ENCODE results near the gene DMBX1.

DMBX1 gene

DNA sequence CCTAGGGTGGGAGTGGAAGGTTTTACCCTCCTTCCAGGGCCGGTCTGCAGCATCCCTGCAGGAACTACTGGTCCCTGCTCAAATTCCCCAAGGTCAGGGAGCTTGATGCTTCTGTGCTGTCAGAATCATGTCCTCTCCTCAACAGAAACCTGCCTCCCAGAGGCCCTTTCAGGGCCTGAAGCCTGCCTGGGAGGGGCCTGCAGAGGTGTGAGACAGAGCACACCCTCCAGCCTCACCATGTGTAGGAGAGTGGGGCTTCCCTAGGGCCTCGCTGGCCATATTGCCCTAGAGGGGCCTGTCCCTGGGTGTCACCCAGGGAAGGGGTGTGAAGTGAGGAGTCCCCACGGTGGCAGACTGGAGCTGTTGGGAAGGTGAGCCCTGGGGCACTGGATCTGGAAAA is 40.7 kb downstream of the DMBX1 start:
- ChIA-PET CTCF (interaction anchor here (1.1 to 10.8 kb wide), 10 partner anchors 10 to 195 kb away, joined by 3 to 161 read pairs (median 6); no protein-coding TSS in a partner anchor), POLR2A (interaction anchor here (0.7 kb wide), 1 partner anchor 192 kb away, joined by 4 read pairs; no protein-coding TSS in a partner anchor)
- Histone ChIP-seq H3K9me3 (ENCODE audit: control extremely low read depth in 1 of 5, control insufficient read depth in 4 of 5, insufficient read depth in 2 of 5, low read depth in 1 of 5, low read length in 4 of 5) (no peaks in the 10 kb centered on the region), H3K27me3 (replicated peaks in 2 of 5; ENCODE audit: control insufficient read depth in 4 of 5, insufficient read depth in 5 of 5, low read length in 4 of 5) (peaks cover 9 to 80% (median 44%) of the 10 kb centered on the region in 5 experiments), H3K4me3 (ENCODE audit: control insufficient read depth in 1 of 7, extremely low read depth in 1 of 7, insufficient read depth in 4 of 7, low read depth in 2 of 7, low read length in 6 of 7) (no peak overlapping the region), H3K4me1 (ENCODE audit: control extremely low read depth in 1 of 4, control insufficient read depth in 4 of 4, insufficient read depth in 4 of 4, low read length in 3 of 4) (peaks cover 0 to 10% (median 4%) of the 10 kb centered on the region in 4 experiments), H3K36me3 (ENCODE audit: control insufficient read depth in 4 of 4, insufficient read depth in 4 of 4, low read length in 3 of 4) (no peaks in the 10 kb centered on the region), H3K27ac (ENCODE audit: insufficient read depth in 1 of 2, low read depth in 1 of 2, low read length in 2 of 2, poor library complexity in 1 of 2, severe bottlenecking in 2 of 2) (no peak overlapping the region)
- DNase-seq: no peak
- 79% methylated on average over 3 of the region's 3 CpGs for WGBS (ENCODE audit: insufficient coverage)

DNA sequence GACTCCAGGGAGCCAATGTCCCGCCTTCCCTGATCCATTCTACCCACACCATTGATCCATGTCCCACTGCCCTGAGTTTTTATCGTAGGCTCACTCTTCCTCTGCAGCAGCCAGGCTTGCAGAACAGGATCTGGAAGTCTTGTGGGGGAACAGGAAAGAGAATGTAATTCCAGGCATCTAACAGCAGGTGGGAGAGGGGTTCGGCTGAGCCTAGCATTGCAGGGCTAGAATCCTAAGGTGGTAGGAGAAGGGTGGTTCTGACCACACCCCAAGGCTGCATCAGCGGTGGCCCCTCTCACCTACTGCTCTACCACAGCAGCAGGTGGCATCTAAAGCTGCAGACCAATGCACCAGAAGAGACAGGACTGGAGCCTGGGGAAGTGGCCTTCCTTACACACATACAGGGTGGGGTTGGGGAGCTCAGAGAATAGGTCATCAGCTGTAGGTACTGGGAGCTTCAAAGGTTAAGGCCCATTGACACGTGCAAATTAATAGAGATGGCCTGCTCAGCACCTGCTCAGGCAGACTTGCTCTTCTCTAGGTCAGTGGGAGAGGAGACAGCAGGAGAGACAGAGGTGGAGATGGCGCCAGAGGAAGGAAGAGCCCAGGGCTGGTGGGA is 41.3 kb downstream of the DMBX1 start:
- no peak overlapping the region for H3K27ac ChIP-seq (ENCODE audit: insufficient read depth in 1 of 2, low read depth in 1 of 2, low read length in 2 of 2, poor library complexity in 1 of 2, severe bottlenecking in 2 of 2)
- H3K27me3 ChIP-seq (replicated peaks in 2 of 5; ENCODE audit: control insufficient read depth in 4 of 5, insufficient read depth in 5 of 5, low read length in 4 of 5): peaks cover 9 to 78% (median 39%) of the 10 kb centered on the region in 5 experiments
- 76% methylated on average over 4 of the region's 6 CpGs for WGBS (ENCODE audit: insufficient coverage)
- ChIA-PET CTCF (interaction anchor here (0.8 to 10.8 kb wide), 9 partner anchors 36 to 195 kb away, joined by 3 to 161 read pairs (median 5); no protein-coding TSS in a partner anchor), POLR2A (no interaction called here)
- no peaks in the 10 kb centered on the region for H3K9me3 ChIP-seq (ENCODE audit: control extremely low read depth in 1 of 5, control insufficient read depth in 4 of 5, insufficient read depth in 2 of 5, low read depth in 1 of 5, low read length in 4 of 5)
- H3K36me3 ChIP-seq (ENCODE audit: control insufficient read depth in 4 of 4, insufficient read depth in 4 of 4, low read length in 3 of 4): no peaks in the 10 kb centered on the region
- peaks cover 0 to 10% (median 4%) of the 10 kb centered on the region in 4 experiments for H3K4me1 ChIP-seq (ENCODE audit: control extremely low read depth in 1 of 4, control insufficient read depth in 4 of 4, insufficient read depth in 4 of 4, low read length in 3 of 4)
- no peak overlapping the region for H3K4me3 ChIP-seq (ENCODE audit: control insufficient read depth in 1 of 7, extremely low read depth in 1 of 7, insufficient read depth in 4 of 7, low read depth in 2 of 7, low read length in 6 of 7)
- no peak for DNase-seq

DNA sequence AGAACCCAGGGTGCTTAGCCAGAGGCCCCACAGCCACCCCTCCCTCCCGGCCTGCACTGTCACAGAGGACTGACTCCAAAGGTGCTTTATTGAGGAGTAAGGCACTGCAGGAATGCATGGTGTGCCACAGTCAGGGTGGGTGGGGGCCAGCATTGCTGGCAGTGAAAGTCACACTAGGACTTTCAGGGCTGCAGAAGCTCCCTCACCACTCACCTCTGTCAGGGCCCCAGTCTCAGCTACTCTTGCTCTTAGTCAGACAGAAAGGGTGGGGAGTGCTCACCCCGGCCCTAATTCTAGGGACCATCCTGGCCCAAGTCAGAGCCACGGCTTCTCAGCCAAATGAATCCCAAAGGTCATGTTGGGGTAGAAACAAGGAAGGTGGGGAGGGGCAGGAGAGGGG is 42.5 kb downstream of the DMBX1 start:
- ChIA-PET CTCF (interaction anchor here (1.2 to 10.8 kb wide), 8 partner anchors 16 to 192 kb away, joined by 4 to 161 read pairs (median 8); partner anchors contain the start of genes MKNK1 and MOB3C), POLR2A (no interaction called here)
- DNase-seq: no peak
- no peak overlapping the region for H3K4me3 ChIP-seq (ENCODE audit: control insufficient read depth in 1 of 7, extremely low read depth in 1 of 7, insufficient read depth in 4 of 7, low read depth in 2 of 7, low read length in 6 of 7)
- no peak overlapping the region for H3K27ac ChIP-seq (ENCODE audit: insufficient read depth in 1 of 2, low read depth in 1 of 2, low read length in 2 of 2, poor library complexity in 1 of 2, severe bottlenecking in 2 of 2)
- peaks cover 9 to 74% (median 38%) of the 10 kb centered on the region in 5 experiments for H3K27me3 ChIP-seq (replicated peaks in 2 of 5; ENCODE audit: control insufficient read depth in 4 of 5, insufficient read depth in 5 of 5, low read length in 4 of 5)
- 75% methylated on average over 2 of the region's 3 CpGs for WGBS (ENCODE audit: insufficient coverage)
- H3K4me1 ChIP-seq (ENCODE audit: control extremely low read depth in 1 of 4, control insufficient read depth in 4 of 4, insufficient read depth in 4 of 4, low read length in 3 of 4): peaks cover 0 to 10% (median 4%) of the 10 kb centered on the region in 4 experiments
- H3K36me3 ChIP-seq (ENCODE audit: control insufficient read depth in 4 of 4, insufficient read depth in 4 of 4, low read length in 3 of 4): no peaks in the 10 kb centered on the region
- peaks cover 0 to 8% (median 0%) of the 10 kb centered on the region in 5 experiments for H3K9me3 ChIP-seq (ENCODE audit: control extremely low read depth in 1 of 5, control insufficient read depth in 4 of 5, insufficient read depth in 2 of 5, low read depth in 1 of 5, low read length in 4 of 5)

DNA sequence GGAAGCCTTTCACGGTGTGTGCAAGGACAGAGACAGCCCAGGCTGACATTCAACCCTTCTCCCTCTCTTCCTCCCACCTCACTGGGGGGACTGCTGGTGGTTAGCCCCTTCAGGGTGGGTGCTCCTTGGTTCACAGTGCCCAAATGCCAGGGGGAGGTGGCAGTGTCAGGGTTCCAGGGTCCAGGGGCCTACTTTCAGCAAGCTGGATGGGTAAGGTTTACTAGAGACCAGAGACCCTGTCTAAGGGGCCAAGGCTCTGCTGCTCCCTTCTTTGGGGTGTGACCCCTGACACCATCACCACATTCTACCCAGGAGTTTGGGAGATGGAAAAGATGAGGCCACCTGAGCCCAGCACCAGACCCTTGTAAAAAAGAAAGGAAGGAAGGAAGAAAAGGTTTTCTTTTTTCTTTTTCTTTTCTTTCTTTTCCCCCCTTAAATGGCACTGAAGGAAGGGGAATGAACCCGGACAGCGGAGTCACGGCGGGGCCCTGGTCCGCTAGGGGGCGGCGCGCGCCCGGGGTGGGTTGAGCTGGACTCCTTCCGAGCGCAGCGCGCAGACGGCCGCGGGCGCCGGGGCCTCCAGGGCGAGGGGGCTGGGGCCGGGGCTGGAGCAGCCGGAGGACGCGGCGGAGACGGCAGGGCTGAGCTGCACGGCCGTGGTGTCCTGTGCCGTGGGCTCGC is 43.0 kb downstream of the DMBX1 start:
- Histone ChIP-seq H3K27me3 (replicated peaks in 2 of 5; ENCODE audit: control insufficient read depth in 4 of 5, insufficient read depth in 5 of 5, low read length in 4 of 5) (peaks cover 9 to 71% (median 34%) of the 10 kb centered on the region in 5 experiments), H3K27ac (ENCODE audit: insufficient read depth in 1 of 2, low read depth in 1 of 2, low read length in 2 of 2, poor library complexity in 1 of 2, severe bottlenecking in 2 of 2) (no peak overlapping the region), H3K4me3 (ENCODE audit: control insufficient read depth in 1 of 7, extremely low read depth in 1 of 7, insufficient read depth in 4 of 7, low read depth in 2 of 7, low read length in 6 of 7) (peak overlapping the region in 6 of 7 experiments; percentile 19 to 59 (median 43)), H3K4me1 (ENCODE audit: control extremely low read depth in 1 of 4, control insufficient read depth in 4 of 4, insufficient read depth in 4 of 4, low read length in 3 of 4) (peaks cover 0 to 10% (median 4%) of the 10 kb centered on the region in 4 experiments), H3K9me3 (ENCODE audit: control extremely low read depth in 1 of 5, control insufficient read depth in 4 of 5, insufficient read depth in 2 of 5, low read depth in 1 of 5, low read length in 4 of 5) (peaks cover 0 to 10% (median 0%) of the 10 kb centered on the region in 5 experiments), H3K36me3 (ENCODE audit: control insufficient read depth in 4 of 4, insufficient read depth in 4 of 4, low read length in 3 of 4) (no peaks in the 10 kb centered on the region)
- WGBS (ENCODE audit: insufficient coverage): under 1% methylated on average over 29 of the region's 31 CpGs
- ChIA-PET CTCF (interaction anchor here (1.1 to 10.8 kb wide), 12 partner anchors 14 to 191 kb away, joined by 3 to 161 read pairs (median 4); partner anchors contain the start of genes MKNK1 and MOB3C), POLR2A (no interaction called here)
- peak; percentile 54 to 77 (median 73) for DNase-seq

DNA sequence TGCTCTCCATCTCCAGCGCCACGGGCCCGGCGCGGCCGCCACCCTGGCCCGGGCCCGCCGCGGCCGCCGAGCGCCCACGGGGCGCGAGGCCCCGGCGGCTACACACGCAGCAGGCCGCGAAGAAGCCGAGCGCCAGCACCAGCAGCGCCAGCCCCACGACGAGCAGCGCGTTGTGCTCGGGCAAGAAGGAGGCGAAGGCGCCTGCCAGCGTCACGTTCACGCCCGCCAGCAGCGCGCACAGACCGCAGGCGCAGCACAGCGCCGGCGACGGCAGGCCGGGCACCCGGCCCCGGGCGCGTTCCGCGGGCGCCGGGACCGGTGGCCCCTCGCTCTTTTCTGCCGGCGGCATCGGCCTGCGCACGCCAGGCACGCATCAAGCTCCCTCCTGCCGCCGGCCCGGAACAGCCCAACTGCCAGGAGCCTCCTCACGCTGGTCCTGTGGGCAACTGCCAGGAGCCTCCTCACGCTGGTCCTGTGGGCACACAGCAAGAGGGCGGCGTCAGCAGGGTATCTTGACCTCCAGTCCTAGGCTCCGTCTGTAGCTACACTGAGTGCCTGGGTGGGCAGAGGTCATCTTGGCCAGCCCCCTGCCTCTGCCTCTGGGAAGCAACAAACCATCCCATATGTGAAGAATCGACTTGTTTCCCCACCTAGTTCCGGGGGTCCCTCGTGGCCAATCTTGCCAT is 43.7 kb downstream of the DMBX1 start:
- peak in 2 of 3 donors; percentile 69 to 75 for DNase-seq
- peak overlapping the region in 6 of 7 experiments; percentile 19 to 59 (median 43) for H3K4me3 ChIP-seq (ENCODE audit: control insufficient read depth in 1 of 7, extremely low read depth in 1 of 7, insufficient read depth in 4 of 7, low read depth in 2 of 7, low read length in 6 of 7)
- POLR2A ChIA-PET: no interaction called here

DNA sequence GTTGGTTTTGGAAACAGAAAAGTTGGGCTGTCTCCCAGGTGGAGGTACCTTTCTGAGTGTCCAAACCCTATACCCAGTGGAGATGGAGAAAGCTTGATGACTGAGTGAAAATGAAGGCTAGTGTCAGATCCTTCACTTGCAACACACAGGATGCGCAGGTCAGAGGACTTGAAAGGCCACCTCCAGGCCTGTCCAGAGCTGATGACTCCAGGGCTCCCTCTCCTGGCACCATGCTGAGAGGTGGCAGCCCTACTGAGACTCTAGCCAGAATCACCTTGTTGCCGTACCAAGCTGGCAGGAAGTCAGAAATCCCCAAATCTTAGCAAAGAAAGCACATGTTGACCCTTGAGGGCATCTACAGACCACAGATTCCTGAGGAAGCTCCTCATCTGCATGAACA is 45.4 kb downstream of the DMBX1 start:
- WGBS (ENCODE audit: insufficient coverage): 91% methylated on average over 2 of the region's 2 CpGs
- Histone ChIP-seq H3K4me1 (ENCODE audit: control extremely low read depth in 1 of 4, control insufficient read depth in 4 of 4, insufficient read depth in 4 of 4, low read length in 3 of 4) (peaks cover 0 to 10% (median 4%) of the 10 kb centered on the region in 4 experiments), H3K36me3 (ENCODE audit: control insufficient read depth in 4 of 4, insufficient read depth in 4 of 4, low read length in 3 of 4) (no peaks in the 10 kb centered on the region), H3K27me3 (replicated peaks in 2 of 5; ENCODE audit: control insufficient read depth in 4 of 5, insufficient read depth in 5 of 5, low read length in 4 of 5) (peaks cover 9 to 63% (median 31%) of the 10 kb centered on the region in 5 experiments), H3K9me3 (ENCODE audit: control extremely low read depth in 1 of 5, control insufficient read depth in 4 of 5, insufficient read depth in 2 of 5, low read depth in 1 of 5, low read length in 4 of 5) (peaks cover 0 to 10% (median 0%) of the 10 kb centered on the region in 5 experiments), H3K27ac (ENCODE audit: insufficient read depth in 1 of 2, low read depth in 1 of 2, low read length in 2 of 2, poor library complexity in 1 of 2, severe bottlenecking in 2 of 2) (no peak overlapping the region), H3K4me3 (ENCODE audit: control insufficient read depth in 1 of 7, extremely low read depth in 1 of 7, insufficient read depth in 4 of 7, low read depth in 2 of 7, low read length in 6 of 7) (no peak overlapping the region)
- peak in 1 of 3 donors; percentile 32 for DNase-seq
- POLR2A ChIA-PET: no interaction called here
- CTCF ChIA-PET: interaction anchor here (0.8 to 10.8 kb wide), 13 partner anchors 13 to 192 kb away, joined by 3 to 161 read pairs (median 4); partner anchors contain the start of gene MKNK1

More for the DNA sequence above, 43.7 kb downstream of the DMBX1 start:
- 5% methylated on average over 62 of the region's 71 CpGs for WGBS (ENCODE audit: insufficient coverage)
- H3K4me1 ChIP-seq (ENCODE audit: control extremely low read depth in 1 of 4, control insufficient read depth in 4 of 4, insufficient read depth in 4 of 4, low read length in 3 of 4): peaks cover 0 to 10% (median 4%) of the 10 kb centered on the region in 4 experiments
- no peaks in the 10 kb centered on the region for H3K36me3 ChIP-seq (ENCODE audit: control insufficient read depth in 4 of 4, insufficient read depth in 4 of 4, low read length in 3 of 4)
- H3K27me3 ChIP-seq (replicated peaks in 2 of 5; ENCODE audit: control insufficient read depth in 4 of 5, insufficient read depth in 5 of 5, low read length in 4 of 5): peaks cover 9 to 71% (median 32%) of the 10 kb centered on the region in 5 experiments
- H3K27ac ChIP-seq (ENCODE audit: insufficient read depth in 1 of 2, low read depth in 1 of 2, low read length in 2 of 2, poor library complexity in 1 of 2, severe bottlenecking in 2 of 2): no peak overlapping the region
- H3K9me3 ChIP-seq (ENCODE audit: control extremely low read depth in 1 of 5, control insufficient read depth in 4 of 5, insufficient read depth in 2 of 5, low read depth in 1 of 5, low read length in 4 of 5): peaks cover 0 to 10% (median 0%) of the 10 kb centered on the region in 5 experiments
- CTCF ChIA-PET: interaction anchor here (0.7 to 10.8 kb wide), 11 partner anchors 15 to 190 kb away, joined by 3 to 161 read pairs (median 4); partner anchors contain the start of genes MKNK1 and MOB3C

Data from common myeloid progenitor, CD34-positive (primary cell).